Neural cell (in vitro differentiated cells): ENCODE measurements around the gene GIPC1.

ENCODE experiments used
- EP300 ChIP-seq: fragments of 450-650 bp; conservative IDR thresholded peaks from 2 replicates; pipeline ENCODE4 v1.6.1; 2014; ENCODE audit warnings: antibody characterized with exemption, mild to moderate bottlenecking, moderate library complexity; ENCODE audit not compliant: poor library complexity, severe bottlenecking
- EZH2 ChIP-seq: fragments of 200-600, 300-800 bp; shearing (Covaris generic), sonication (generic); IDR thresholded peaks from 2 replicates; pipeline ENCODE4 v1.6.1; 2014; ENCODE audit warnings: antibody characterized with exemption, low read length, borderline replicate concordance, mild to moderate bottlenecking; ENCODE audit not compliant: insufficient read depth, poor library complexity, severe bottlenecking
- POLR2AphosphoS5 ChIP-seq: IDR thresholded peaks from 2 replicates; pipeline ENCODE4 v1.6.1; 2012
- RAD21 ChIP-seq: fragments of 450-650 bp; conservative IDR thresholded peaks from 2 replicates; pipeline ENCODE4 v1.6.1; 2014; ENCODE audit warnings: antibody characterized with exemption, mild to moderate bottlenecking, moderate library complexity
- TAF1 ChIP-seq: IDR thresholded peaks from 2 replicates; pipeline ENCODE4 v1.6.1; 2012; ENCODE audit warnings: low read depth
- TF ChIP-seq, protein P1 (sequence below): fragments of 450-650 bp; IDR thresholded peaks from 2 replicates; pipeline ENCODE4 v1.5.1; 2014; ENCODE audit warnings: antibody characterized with exemption, mild to moderate bottlenecking, moderate library complexity; ENCODE audit not compliant: poor library complexity, severe bottlenecking
- TF ChIP-seq, protein P2 (sequence below): IDR thresholded peaks from 2 replicates; pipeline ENCODE4 v1.6.1; 2012; ENCODE audit warnings: borderline replicate concordance

DNA sequence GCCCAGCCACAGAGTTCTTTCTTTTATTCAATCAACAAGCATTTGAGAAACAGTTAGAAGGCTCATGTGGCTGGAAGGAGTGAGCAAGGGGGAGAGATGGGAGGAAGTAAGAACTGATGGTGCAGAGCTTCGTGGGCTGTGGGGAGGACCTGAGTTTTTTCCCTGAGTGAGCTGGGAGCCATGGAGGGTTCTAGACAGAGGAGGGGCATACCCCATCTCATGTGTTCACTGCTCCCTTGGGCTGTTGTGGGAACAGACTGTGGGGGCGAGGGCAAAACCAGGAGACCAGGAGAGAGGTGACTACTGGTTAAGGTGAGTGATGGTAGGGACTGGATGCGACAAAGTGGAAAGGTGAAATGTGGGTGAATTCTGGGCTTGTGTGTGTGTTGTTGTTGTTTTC is 65.2 kb downstream of the GIPC1 start:
- TF ChIP-seq RAD21 (no peak), POLR2AphosphoS5 (no peak), TAF1 (no peak), EP300 (no peak), EZH2 (no peak)
- TF ChIP-seq, protein P1, sequence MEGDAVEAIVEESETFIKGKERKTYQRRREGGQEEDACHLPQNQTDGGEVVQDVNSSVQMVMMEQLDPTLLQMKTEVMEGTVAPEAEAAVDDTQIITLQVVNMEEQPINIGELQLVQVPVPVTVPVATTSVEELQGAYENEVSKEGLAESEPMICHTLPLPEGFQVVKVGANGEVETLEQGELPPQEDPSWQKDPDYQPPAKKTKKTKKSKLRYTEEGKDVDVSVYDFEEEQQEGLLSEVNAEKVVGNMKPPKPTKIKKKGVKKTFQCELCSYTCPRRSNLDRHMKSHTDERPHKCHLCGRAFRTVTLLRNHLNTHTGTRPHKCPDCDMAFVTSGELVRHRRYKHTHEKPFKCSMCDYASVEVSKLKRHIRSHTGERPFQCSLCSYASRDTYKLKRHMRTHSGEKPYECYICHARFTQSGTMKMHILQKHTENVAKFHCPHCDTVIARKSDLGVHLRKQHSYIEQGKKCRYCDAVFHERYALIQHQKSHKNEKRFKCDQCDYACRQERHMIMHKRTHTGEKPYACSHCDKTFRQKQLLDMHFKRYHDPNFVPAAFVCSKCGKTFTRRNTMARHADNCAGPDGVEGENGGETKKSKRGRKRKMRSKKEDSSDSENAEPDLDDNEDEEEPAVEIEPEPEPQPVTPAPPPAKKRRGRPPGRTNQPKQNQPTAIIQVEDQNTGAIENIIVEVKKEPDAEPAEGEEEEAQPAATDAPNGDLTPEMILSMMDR: no peak
- TF ChIP-seq, protein P2, sequence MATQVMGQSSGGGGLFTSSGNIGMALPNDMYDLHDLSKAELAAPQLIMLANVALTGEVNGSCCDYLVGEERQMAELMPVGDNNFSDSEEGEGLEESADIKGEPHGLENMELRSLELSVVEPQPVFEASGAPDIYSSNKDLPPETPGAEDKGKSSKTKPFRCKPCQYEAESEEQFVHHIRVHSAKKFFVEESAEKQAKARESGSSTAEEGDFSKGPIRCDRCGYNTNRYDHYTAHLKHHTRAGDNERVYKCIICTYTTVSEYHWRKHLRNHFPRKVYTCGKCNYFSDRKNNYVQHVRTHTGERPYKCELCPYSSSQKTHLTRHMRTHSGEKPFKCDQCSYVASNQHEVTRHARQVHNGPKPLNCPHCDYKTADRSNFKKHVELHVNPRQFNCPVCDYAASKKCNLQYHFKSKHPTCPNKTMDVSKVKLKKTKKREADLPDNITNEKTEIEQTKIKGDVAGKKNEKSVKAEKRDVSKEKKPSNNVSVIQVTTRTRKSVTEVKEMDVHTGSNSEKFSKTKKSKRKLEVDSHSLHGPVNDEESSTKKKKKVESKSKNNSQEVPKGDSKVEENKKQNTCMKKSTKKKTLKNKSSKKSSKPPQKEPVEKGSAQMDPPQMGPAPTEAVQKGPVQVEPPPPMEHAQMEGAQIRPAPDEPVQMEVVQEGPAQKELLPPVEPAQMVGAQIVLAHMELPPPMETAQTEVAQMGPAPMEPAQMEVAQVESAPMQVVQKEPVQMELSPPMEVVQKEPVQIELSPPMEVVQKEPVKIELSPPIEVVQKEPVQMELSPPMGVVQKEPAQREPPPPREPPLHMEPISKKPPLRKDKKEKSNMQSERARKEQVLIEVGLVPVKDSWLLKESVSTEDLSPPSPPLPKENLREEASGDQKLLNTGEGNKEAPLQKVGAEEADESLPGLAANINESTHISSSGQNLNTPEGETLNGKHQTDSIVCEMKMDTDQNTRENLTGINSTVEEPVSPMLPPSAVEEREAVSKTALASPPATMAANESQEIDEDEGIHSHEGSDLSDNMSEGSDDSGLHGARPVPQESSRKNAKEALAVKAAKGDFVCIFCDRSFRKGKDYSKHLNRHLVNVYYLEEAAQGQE: no peak
